Hematopoietic multipotent progenitor cell treated with erythropoietin and hydrocortisone succinate and interleukin-3 and kit ligand, for 6 days (in vitro differentiated cells): ENCODE data around the gene OR10A4.
"Not testable (repeated sequence)": the region's sequence is repeated elsewhere in the genome, so short reads cannot be mapped to it uniquely, and the experiment has no call there.

Experiments
- DNase-seq: peaks from one replicate; pipeline ENCODE4 v3.0.0-alpha.2; 2015

Gene OR10A4

GRCh38 chr11:6876325-6876724 is at the start of gene OR10A4:
Gene OR10A4, plus strand, starts transcription at chr11:6876625. Its CDS starts 23 bp downstream, at chr11:6876648.
- no peak for DNase-seq

GRCh38 chr11:6828103-6828502 is 48.3 kb upstream of the OR10A4 start:
- no peak for DNase-seq

DNA sequence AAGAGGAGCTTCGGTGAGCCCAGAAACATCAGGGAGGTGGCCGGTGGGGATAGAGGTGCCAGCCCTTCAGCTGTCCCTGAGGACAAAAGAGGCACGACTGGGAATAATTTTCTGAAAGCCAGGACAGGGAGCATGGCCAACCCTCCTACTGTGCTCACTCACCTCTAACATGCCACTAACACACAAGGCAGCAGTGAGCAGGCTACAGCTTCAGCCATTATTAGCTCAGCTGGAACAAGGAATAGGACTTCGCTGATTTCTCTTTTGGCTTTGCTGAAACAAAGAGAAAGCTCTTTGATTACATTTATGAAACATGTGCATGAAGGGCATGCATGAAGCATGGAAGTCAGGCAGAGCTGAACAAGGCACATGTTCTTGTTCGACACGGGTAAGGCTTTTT is 43.1 kb upstream of the OR10A4 start:
- DNase-seq = no peak

DNA sequence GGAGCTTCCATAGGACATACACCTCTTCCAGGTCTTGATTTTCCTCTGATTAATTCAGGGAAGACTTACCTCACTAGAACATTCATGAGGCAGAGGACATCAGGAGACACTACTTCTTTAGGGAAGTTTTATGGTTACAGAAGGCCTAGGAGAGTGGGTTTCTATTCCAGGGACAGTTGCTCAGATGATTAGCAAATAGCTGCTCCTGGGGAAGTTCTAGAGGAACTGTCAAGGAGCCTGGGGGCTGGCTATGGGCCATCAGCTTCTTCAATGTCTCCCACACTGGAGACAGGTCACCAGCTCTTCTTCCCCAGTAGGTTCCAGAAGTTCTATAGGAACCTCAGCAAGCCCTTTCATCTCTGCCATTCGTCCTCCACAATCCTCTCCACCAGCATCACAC is 42.4 kb upstream of the OR10A4 start:
- no peak for DNase-seq

DNA sequence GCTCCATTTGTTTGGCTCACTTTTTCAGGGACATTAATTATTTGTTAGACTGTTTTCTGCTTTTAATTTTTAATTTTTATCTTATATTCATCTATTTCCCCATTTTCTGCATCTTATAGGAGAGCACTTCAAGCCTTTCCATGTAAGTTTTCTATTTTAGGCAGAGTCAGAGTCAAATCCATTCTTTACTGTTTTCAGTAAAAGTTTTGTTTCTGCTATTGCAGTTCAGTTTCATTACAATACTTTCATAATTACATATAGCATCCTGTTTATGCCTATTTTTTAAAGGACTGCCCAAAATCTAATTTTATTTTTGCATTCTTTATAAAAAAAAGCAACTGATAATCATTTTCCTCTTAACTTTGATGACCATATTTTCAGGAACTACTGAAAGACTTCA is 34.7 kb upstream of the OR10A4 start:
- no peak for DNase-seq

GRCh38 chr11:6843670-6844069 is 32.8 kb upstream of the OR10A4 start:
- DNase-seq = no peak

DNA sequence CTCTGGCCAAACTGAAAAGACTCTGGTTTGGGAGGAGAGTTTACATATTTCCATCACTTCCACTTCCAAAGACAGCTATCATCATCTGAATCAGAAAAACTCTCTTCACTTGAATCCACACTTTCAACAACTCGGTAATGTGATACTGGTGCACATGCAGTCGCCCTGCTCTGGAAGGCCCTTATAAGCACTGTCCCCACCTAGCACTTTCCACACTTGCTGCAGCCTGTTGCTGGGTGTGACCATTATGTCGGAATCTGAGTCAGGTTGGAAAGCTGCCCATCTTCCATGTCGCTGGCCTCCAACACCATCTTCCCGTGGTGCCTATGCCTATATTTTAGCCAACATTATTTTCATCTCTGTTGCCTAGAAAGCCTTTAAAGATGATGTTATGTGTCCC is 32.1 kb upstream of the OR10A4 start:
- DNase-seq = no peak

- DNase-seq = no peak
These were observed 31.0 kb upstream of the OR10A4 start, which contains the start of gene OR10A5 for GRCh38 chr11:6845383-6845782. Gene OR10A5, plus strand, starts transcription at chr11:6845683. Its CDS starts 0 bp downstream, at chr11:6845683.

DNA sequence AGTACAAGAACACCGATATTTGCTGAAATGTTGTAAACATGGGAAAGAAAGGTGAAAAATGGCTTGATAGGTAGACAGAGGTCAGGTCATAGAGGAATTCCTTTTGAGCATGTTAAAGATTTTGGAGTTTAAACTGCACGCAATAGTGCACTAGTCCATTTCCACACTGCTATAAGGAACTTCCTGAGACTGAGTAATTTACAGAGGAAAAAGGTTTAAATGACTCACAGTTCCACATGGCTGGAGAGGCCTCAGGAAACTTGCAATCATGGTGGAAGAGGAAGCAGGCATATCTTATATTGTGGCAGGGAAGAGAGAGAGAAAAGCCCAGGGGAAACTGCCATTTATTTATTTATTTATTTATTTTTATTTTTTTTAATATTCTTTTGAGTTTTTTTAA is 25.9 kb upstream of the OR10A4 start:
- DNase-seq = no peak

- not testable (repeated sequence) for DNase-seq
These were observed 21.6 kb upstream of the OR10A4 start for GRCh38 chr11:6854801-6855200.

DNA sequence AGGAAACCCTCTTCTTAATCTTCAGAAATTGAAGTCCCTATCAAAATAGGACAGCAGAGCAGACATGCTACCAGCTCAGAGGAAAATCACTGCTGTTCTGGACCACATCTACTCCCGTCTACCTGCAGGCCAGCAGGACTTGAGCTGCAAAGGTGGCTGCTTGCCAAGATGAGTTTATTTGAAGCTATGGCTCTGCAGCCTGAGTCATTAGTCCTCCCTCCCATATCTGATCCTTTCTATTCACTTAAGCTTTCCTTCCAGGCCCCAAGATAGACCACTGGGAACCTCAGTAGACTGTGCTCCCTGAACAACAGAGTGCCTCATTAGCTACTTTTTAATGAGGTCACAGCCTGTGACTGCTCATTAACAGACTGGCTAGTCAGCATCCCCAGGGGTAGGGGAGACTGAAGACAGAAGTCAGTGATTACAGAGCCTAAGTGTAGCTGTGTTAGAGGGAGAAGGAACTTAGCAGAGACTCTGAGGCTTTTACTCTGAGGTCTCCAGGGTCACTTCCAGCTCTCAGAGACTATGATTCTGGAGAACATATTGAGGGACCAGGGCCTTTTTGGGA is 20.4 kb upstream of the OR10A4 start:
- peak; percentile 3 for DNase-seq

DNA sequence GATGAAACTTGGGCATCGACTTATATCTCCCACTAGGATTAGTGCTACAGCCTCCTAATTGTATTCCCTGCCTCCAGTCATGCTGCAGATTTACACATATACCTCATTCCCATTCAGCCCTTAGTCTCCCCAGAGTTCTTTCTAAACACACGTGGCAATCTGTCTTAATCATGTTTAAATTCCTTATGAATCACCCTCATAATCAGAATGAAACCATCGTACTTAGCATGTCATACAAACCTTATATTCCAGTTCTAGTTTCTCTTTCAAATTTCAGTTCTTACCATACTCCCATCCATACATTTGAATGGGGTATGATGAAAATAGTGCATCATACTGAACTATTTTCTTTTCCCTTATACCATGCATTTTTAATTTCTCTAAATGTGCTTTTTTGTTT is 19.6 kb upstream of the OR10A4 start:
- DNase-seq = no peak

DNA sequence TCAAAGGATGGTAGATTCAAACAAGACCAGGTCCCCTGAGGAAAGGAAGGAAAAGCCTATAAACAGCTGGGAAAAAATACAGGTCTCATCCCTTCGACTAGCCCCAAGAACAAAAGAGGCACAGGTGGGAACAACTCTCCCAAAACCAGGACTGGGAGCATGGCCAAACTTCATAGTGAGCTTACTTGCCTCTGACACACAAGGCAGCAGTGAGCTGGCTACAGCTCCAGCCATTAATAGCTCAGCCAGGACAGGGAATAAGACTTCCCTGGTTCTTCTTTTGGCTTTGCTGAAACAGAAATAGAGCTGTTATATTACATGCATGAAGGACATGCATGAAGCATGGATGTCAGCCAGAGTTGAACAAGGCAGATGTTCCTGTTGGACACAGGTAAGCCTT is 13.5 kb upstream of the OR10A4 start, which contains the start of gene OR10A2:
OR10A2 (plus strand) TSS at position 97 of the 400 bp plus-strand sequence. CDS start 6,698 bp downstream, outside the sequence.
- no peak for DNase-seq

DNA sequence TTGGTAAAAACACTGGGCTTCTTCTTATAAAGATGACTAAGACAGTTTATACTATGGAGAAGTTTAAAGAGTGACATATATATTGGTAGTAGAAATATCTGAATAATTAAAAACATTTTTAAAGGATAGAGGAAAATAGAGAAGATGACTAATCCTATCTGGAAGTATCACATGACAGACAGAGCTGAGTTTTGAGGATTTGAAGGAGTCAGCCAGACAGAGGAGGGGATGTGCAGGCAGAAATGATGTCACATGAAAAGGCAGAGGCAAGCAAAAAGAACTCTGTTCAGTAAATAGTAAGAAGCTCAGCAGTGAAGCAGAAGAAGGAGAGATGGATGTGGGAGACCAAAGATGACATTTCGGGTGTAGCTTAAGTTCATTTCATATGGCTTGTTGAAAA is 12.0 kb upstream of the OR10A4 start:
- DNase-seq = no peak

DNA sequence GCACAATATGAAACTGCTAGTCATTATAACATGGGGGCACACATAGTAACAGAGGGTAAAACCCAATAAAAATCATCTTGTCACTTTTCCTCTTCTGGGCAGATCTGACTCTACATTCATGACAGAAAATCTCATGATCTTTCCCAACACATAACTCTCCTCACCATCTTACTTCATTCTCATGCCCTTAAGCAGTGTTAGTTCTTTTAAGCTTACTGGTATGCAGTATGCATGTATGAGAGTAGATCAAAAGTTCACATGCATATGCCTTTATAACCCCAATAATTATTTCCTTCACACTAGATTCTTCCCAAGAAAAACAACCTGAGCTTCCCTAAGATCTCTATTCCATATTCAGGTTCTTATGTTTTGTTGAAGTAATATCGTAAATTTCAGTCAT is 5.1 kb upstream of the OR10A4 start:
- no peak for DNase-seq

GRCh38 chr11:6875761-6876160 is 664 bp upstream of the OR10A4 start:
- DNase-seq = no peak

- no peak for DNase-seq
These were observed 489 bp downstream of the OR10A4 start for GRCh38 chr11:6876914-6877313.

DNA sequence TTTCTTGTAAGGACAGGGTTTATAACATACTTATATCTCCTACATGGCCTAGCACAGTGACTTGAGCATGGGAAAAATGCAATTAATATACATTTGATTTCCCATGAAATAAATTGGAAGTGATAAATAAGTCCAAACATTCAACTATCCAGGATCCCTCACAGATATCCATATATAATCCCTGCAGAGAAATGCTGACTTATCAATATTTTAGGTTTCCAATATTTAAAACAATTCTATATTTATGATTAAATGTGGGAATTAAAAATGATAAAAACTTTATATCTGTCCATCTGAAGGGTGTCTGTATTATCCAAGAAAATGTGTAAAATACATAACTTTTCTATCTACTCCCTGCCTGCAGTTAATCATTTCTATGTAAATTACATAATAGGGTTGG is 6.3 kb downstream of the OR10A4 start:
- DNase-seq = no peak

GRCh38 chr11:6887711-6888110 is 11.3 kb downstream of the OR10A4 start:
- DNase-seq = not testable (repeated sequence)

DNA sequence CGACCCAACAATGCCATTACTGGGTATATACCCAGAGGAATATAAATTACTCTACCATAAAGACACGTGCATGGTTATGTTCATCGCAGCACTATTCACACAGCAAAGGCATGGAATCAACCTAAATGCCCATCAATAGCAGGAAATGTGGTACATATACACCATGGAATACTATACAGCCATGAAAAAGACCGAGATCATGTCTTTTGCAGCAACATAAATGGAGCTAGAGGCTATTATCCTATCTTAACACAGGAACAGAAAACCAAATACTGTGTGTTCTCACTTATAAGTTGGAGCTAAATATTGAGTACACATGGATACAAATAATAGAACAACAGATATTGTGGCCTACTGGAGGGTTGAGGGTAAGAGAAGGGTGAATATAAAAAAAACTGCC is 12.4 kb downstream of the OR10A4 start:
- no peak for DNase-seq

GRCh38 chr11:6889835-6890234 is 13.4 kb downstream of the OR10A4 start:
- no peak for DNase-seq

GRCh38 chr11:6892400-6892799 is 16.0 kb downstream of the OR10A4 start, which contains the start of gene OR2D2:
Gene OR2D2, minus strand, starts transcription at chr11:6892500. Its CDS starts 0 bp downstream, at chr11:6892500.
- DNase-seq = no peak

DNA sequence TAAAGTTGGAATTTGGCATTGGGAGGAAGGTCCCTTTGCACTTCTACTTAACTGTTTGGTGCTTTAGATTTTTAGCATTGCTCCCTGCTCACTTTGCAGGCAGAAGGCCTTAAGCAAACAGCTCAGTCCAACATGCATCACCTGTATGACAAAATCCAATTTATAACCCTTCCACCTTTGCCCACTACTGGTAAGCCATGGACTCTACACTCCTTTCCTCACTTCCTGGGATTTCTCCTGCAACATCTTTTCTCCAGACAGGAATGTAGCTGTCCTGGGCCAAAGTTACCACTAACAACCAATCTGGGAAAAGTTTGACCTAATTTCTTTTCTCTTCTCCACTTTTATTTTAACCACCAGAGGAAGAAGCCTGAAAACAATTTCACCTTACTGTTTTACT is 17.7 kb downstream of the OR10A4 start:
- no peak for DNase-seq

- DNase-seq = no peak
These were observed 18.6 kb downstream of the OR10A4 start for GRCh38 chr11:6895010-6895409.

GRCh38 chr11:6898911-6899310 is 22.5 kb downstream of the OR10A4 start:
- no peak for DNase-seq
